GM21737 (cell line): ENCODE data around the gene PGAP2.
"Not testable (repeated sequence)": the region's sequence is repeated elsewhere in the genome, so short reads cannot be mapped to it uniquely, and the experiment has no call there.

ENCODE experiments used
- ATAC-seq: cut with Tn5 transposase; IDR thresholded peaks from one replicate; pipeline ENCODE4 v1.9.1; 2021; ENCODE audit warnings: mild to moderate bottlenecking, moderate library complexity; ENCODE audit not compliant: unreplicated experiment

Gene PGAP2

GRCh38 chr11:3854977-3855807 is 46.8 kb downstream of the PGAP2 start, which contains the start of gene STIM1:
STIM1 (plus strand) TSS chr11:3855664; CDS start chr11:3856271, 607 bp downstream.
- peak; percentile 61 for ATAC-seq

GRCh38 chr11:3855808-3856491 is 47.6 kb downstream of the PGAP2 start:
- peak; percentile 12 for ATAC-seq

GRCh38 chr11:3856856-3857553 is 48.6 kb downstream of the PGAP2 start:
- no peak for ATAC-seq

GRCh38 chr11:3857628-3858027 is 49.3 kb downstream of the PGAP2 start:
- no peak for ATAC-seq

GRCh38 chr11:3859373-3859881 is 51.1 kb downstream of the PGAP2 start:
- peak; percentile 36 for ATAC-seq

- no peak for ATAC-seq
These were observed 52.0 kb downstream of the PGAP2 start for GRCh38 chr11:3860375-3860774.

- not testable (repeated sequence) for ATAC-seq
These were observed 52.6 kb downstream of the PGAP2 start for GRCh38 chr11:3860898-3861393.

GRCh38 chr11:3861683-3862082 is 53.3 kb downstream of the PGAP2 start:
- no peak for ATAC-seq

- no peak for ATAC-seq
These were observed 57.2 kb downstream of the PGAP2 start for GRCh38 chr11:3865388-3866193.

GRCh38 chr11:3866206-3866605 is 57.8 kb downstream of the PGAP2 start:
- no peak for ATAC-seq

GRCh38 chr11:3866836-3867208 is 58.5 kb downstream of the PGAP2 start:
- ATAC-seq = no peak

- ATAC-seq = peak; percentile 47
These were observed 59.1 kb downstream of the PGAP2 start for GRCh38 chr11:3867209-3868091.

- ATAC-seq = no peak
These were observed 65.5 kb downstream of the PGAP2 start for GRCh38 chr11:3873712-3874349.
